K562 (cell line): ENCODE results near the gene PIK3CG. TPM values are rescaled to one million over a fixed set of nuclear protein-coding genes. Genes with fewer than 3 reads are reported as not detected.

Experiments
- CTBP1 ChIP-seq: fragments of 450-650 bp; IDR thresholded peaks from 2 replicates; pipeline ENCODE4 v1.6.1; 2016; ENCODE audit warnings: borderline replicate concordance
- FOS ChIP-seq: IDR thresholded peaks from 3 replicates; pipeline ENCODE4 v1.6.1; 2011; ENCODE audit not compliant: insufficient read length; ENCODE audit errors: extremely low read depth
- GABPB2 ChIP-seq: fragments of 250-450 bp; sonication (Bioruptor Pico); conservative IDR thresholded peaks from 2 replicates; pipeline ENCODE4 v1.5.1; 2021; ENCODE audit warnings: mild to moderate bottlenecking
- MCM5 ChIP-seq: fragments of 450-650 bp; IDR thresholded peaks from 2 replicates; pipeline ENCODE4 v1.6.1; 2016; ENCODE audit warnings: low read depth
- RBM14 ChIP-seq: fragments of 200-400 bp; formaldehyde crosslinking; IDR thresholded peaks from 2 replicates; pipeline ENCODE4 v1.6.1; 2018; ENCODE audit warnings: low read depth, mild to moderate bottlenecking, low read length, moderate library complexity, borderline replicate concordance; ENCODE audit not compliant: insufficient read depth
- SNRNP70 ChIP-seq: fragments of 200-400 bp; formaldehyde crosslinking; optimal IDR thresholded peaks from 2 replicates; pipeline ENCODE3; 2017; ENCODE audit warnings: low read depth, low read length
- ZFP1 ChIP-seq: fragments of 450-650 bp; formaldehyde crosslinking; IDR thresholded peaks from 2 replicates; pipeline ENCODE4 v1.4.0; 2020; ENCODE audit warnings: mild to moderate bottlenecking, mixed read lengths
- ZNF197 ChIP-seq: fragments of 200-800 bp; sonication (Bioruptor generic); IDR thresholded peaks from 2 replicates; pipeline ENCODE4 v1.6.1; 2016; ENCODE audit warnings: low read depth, missing genetic modification characterization, missing compliant biosample characterization
- polyA plus RNA-seq, 8 experiments: library from polyadenylated mRNA; depleted of rRNA in 4 of 8; stranded (reverse) in 5 of 8; unstranded in 3 of 8; fragments of >200 nt; fragmentation: Nextera tagmentation in 2 of 8; fragmentation: Illumina TruSeq in 1 of 8; extraction: Ambion mirVana in 2 of 8; extraction: Trizol in 1 of 8; gene quantifications; 2 replicates each; pipeline versions ENCODE4 v1.2.1 to v1.2.3, GENCODE V29; 2011 to 2014; ENCODE audit warnings: inconsistent platforms in 1 of 8, missing spikeins in 1 of 8
- total RNA-seq, 7 experiments: library from RNA; depleted of rRNA in 6 of 7; stranded (reverse); fragments of >200 nt in 6 of 7; fragmentation: Illumina TruSeq in 2 of 7; extraction: Trizol in 2 of 7; gene quantifications; 2 replicates each; pipeline versions ENCODE4 v1.2.1 to v1.2.3, GENCODE V29; 2011 to 2021; ENCODE audit warnings: low replicate concordance in 1 of 7
- TF ChIP-seq, protein P1 (sequence below): fragments of 250-450 bp; sonication (Bioruptor Pico); IDR thresholded peaks from 2 replicates; pipeline ENCODE4 v1.4.0; 2020
- TF ChIP-seq, protein P2 (sequence below): fragments of 250-450 bp; sonication (Bioruptor Pico); IDR thresholded peaks from 2 replicates; pipeline ENCODE4 v1.8.0; 2021; ENCODE audit warnings: borderline replicate concordance, mild to moderate bottlenecking, moderate library complexity; ENCODE audit not compliant: poor library complexity, severe bottlenecking
- TF ChIP-seq, protein P3 (sequence below): fragments of 450-650 bp; formaldehyde crosslinking; IDR thresholded peaks from 2 replicates; pipeline ENCODE4 v1.4.0; 2020; ENCODE audit warnings: mild to moderate bottlenecking
- TF ChIP-seq, protein P4 (sequence below): IDR thresholded peaks from 2 replicates; pipeline ENCODE4 v1.6.1; 2011; ENCODE audit not compliant: insufficient read length; ENCODE audit errors: extremely low read depth
- TF ChIP-seq, protein P5 (sequence below): IDR thresholded peaks from 2 replicates; pipeline ENCODE4 v1.6.1; 2011; ENCODE audit warnings: borderline replicate concordance, low read depth, mild to moderate bottlenecking, moderate library complexity, low read length; ENCODE audit not compliant: insufficient read depth, poor library complexity, severe bottlenecking

The PIK3CG gene
- total and polyA plus RNA-seq, 9 of the 15 experiments (the other 6 are each of a cell fraction or from before 2014, with no cell fraction given): 5.3 to 42.5 (median 29.0) TPM

DNA sequence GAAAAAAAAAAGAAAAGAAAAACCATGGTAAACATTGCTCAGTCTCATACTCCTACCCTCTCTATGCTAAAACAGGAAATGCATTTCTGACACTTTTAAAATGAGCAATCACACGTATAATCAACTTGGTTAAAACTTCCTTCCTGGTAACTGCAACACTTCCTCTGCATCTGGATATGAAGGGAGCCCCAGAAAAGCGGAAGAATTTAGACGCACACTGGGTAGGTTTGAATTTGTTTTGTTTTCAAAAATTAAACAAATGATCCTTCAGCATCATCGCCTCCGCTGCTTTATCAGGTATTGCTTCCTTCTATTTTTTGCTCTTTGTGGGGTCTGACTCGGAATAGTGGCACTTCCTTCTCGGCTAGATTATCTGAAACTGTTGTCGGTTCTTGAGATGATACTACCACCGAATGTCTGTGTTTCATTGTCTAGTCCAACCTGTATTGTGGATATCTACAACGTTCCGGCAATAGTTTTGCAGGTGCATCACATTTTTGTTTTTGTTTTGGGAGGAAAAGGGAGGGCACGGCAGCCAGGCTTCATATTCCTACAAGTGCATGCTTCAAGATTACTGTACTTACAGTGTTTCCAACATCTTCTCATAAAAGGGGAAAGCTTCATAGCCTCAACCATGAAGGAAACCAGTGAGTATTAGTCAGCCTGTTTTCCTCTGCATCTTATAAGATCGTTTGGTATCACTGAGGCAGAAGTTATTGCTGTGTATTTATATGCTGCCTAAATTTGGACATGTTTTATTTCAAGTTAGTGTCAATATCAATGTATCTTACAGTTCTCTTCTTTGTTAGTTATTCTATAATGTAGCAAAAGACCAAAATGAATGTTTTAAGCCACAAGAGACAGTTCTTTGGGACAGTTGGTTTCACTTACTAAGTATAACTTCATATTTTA lies at the start of gene PIK3CG (continued):
- TF ChIP-seq, protein P1, sequence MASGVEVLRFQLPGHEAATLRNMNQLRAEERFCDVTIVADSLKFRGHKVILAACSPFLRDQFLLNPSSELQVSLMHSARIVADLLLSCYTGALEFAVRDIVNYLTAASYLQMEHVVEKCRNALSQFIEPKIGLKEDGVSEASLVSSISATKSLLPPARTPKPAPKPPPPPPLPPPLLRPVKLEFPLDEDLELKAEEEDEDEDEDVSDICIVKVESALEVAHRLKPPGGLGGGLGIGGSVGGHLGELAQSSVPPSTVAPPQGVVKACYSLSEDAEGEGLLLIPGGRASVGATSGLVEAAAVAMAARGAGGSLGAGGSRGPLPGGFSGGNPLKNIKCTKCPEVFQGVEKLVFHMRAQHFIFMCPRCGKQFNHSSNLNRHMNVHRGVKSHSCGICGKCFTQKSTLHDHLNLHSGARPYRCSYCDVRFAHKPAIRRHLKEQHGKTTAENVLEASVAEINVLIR (CRISPR knock-in tag): no peak
- TF ChIP-seq GABPB2 (CRISPR knock-in tag) (no peak), CTBP1 (peak; percentile 84; the same call in 1 of the 2 replicates), SNRNP70 (no peak), FOS (no peak), ZNF197 (CRISPR knock-in tag) (no peak), RBM14 (no peak), ZFP1 (CRISPR knock-in tag) (no peak), MCM5 (no peak)
- TF ChIP-seq, protein P2, sequence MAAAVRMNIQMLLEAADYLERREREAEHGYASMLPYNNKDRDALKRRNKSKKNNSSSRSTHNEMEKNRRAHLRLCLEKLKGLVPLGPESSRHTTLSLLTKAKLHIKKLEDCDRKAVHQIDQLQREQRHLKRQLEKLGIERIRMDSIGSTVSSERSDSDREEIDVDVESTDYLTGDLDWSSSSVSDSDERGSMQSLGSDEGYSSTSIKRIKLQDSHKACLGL (CRISPR knock-in tag): no peak
- TF ChIP-seq, protein P3, sequence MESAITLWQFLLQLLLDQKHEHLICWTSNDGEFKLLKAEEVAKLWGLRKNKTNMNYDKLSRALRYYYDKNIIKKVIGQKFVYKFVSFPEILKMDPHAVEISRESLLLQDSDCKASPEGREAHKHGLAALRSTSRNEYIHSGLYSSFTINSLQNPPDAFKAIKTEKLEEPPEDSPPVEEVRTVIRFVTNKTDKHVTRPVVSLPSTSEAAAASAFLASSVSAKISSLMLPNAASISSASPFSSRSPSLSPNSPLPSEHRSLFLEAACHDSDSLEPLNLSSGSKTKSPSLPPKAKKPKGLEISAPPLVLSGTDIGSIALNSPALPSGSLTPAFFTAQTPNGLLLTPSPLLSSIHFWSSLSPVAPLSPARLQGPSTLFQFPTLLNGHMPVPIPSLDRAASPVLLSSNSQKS: peak; percentile 77; the same call in 1 of the 2 replicates
- TF ChIP-seq, protein P4, sequence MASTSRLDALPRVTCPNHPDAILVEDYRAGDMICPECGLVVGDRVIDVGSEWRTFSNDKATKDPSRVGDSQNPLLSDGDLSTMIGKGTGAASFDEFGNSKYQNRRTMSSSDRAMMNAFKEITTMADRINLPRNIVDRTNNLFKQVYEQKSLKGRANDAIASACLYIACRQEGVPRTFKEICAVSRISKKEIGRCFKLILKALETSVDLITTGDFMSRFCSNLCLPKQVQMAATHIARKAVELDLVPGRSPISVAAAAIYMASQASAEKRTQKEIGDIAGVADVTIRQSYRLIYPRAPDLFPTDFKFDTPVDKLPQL: no peak
- TF ChIP-seq, protein P5, sequence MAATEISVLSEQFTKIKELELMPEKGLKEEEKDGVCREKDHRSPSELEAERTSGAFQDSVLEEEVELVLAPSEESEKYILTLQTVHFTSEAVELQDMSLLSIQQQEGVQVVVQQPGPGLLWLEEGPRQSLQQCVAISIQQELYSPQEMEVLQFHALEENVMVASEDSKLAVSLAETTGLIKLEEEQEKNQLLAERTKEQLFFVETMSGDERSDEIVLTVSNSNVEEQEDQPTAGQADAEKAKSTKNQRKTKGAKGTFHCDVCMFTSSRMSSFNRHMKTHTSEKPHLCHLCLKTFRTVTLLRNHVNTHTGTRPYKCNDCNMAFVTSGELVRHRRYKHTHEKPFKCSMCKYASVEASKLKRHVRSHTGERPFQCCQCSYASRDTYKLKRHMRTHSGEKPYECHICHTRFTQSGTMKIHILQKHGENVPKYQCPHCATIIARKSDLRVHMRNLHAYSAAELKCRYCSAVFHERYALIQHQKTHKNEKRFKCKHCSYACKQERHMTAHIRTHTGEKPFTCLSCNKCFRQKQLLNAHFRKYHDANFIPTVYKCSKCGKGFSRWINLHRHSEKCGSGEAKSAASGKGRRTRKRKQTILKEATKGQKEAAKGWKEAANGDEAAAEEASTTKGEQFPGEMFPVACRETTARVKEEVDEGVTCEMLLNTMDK: no peak
